Measurements from ENCODE around the gene SCUBE3. TPM values are rescaled to one million over a fixed set of nuclear protein-coding genes. Genes with fewer than 3 reads are reported as not detected.

SCUBE3 gene
- total and polyA plus RNA-seq, 2 of the 8 experiments (the other 6 are each of a cell fraction or from before 2014, with no cell fraction given): 0.80 to 1.0 TPM

- Histone ChIP-seq H4K8ac (ENCODE audit: extremely low read depth, insufficient read depth, low read length) (no peak overlapping the region), H3K4me3 (ENCODE audit: extremely low read depth in 1 of 4, insufficient read depth in 2 of 4, low read depth in 3 of 4, low read length in 4 of 4) (no peak overlapping the region), H3K27me3 (replicated peaks in 1 of 4; ENCODE audit: control insufficient read depth in 3 of 4, extremely low read depth in 1 of 4, insufficient read depth in 3 of 4, low read length in 3 of 4) (no peaks in the 10 kb centered on the region), H3K18ac (ENCODE audit: extremely low read depth, low read length) (no peak overlapping the region), H4K91ac (replicated peaks; ENCODE audit: insufficient read length, low read length) (no peak overlapping the region), H3K79me1 (ENCODE audit: low read depth, low read length) (no peaks in the 10 kb centered on the region), H2BK12ac (ENCODE audit: low read depth, low read length) (no peak overlapping the region), H3K9ac (replicated peaks in 1 of 4; ENCODE audit: extremely low read depth in 1 of 4, low read depth in 3 of 4, low read length in 3 of 4) (no peak overlapping the region), H3K4ac (replicated peaks; ENCODE audit: insufficient read length, low read depth, low read length) (no peak overlapping the region), H2BK15ac (ENCODE audit: low read length) (no peak overlapping the region), H3K4me2 (ENCODE audit: insufficient read depth in 1 of 2, low read depth in 2 of 2, low read length in 2 of 2) (no peak overlapping the region), H3K14ac (ENCODE audit: insufficient read length) (no peak overlapping the region), H3K9me3 (ENCODE audit: insufficient read depth in 2 of 2, low read depth in 1 of 2, low read length in 1 of 2) (no peaks in the 10 kb centered on the region), H3K36me3 (ENCODE audit: control insufficient read depth in 2 of 4, insufficient read depth in 4 of 4, low read length in 3 of 4) (no peaks in the 10 kb centered on the region), H4K5ac (ENCODE audit: insufficient read length, low read depth, low read length) (no peak overlapping the region), H3K23ac (ENCODE audit: insufficient read length) (no peak overlapping the region), H2BK120ac (replicated peaks; ENCODE audit: low read depth, low read length) (no peak overlapping the region), H2AFZ (ENCODE audit: low read length) (no peak overlapping the region), H2BK20ac (ENCODE audit: low read length) (no peak overlapping the region), H3K79me2 (ENCODE audit: control insufficient read depth in 1 of 2, insufficient read depth in 2 of 2, low read length in 2 of 2) (no peaks in the 10 kb centered on the region), H2AK5ac (ENCODE audit: low read depth, low read length) (no peak overlapping the region), H3K4me1 (replicated peaks in 1 of 4; ENCODE audit: control insufficient read depth in 3 of 4, insufficient read depth in 4 of 4, low read length in 3 of 4) (peaks cover 0 to 10% (median 2%) of the 10 kb centered on the region in 4 experiments; a peak in 3 of 7 replicates), H4K20me1 (replicated peaks in 1 of 2; ENCODE audit: control insufficient read depth in 1 of 2, insufficient read depth in 2 of 2, low read length in 2 of 2) (no peaks in the 10 kb centered on the region), H3K23me2 (ENCODE audit: low read depth, low read length) (no peaks in the 10 kb centered on the region), H3K27ac (ENCODE audit: low read depth, low read length) (no peak overlapping the region), H3K56ac (replicated peaks; ENCODE audit: insufficient read length, low read depth, low read length) (no peak overlapping the region), H2BK5ac (ENCODE audit: low read depth, low read length) (no peak overlapping the region)
- DNase-seq (ENCODE audit: low read depth in 1 of 2, low spot score in 2 of 2) (no peak), FAIRE-seq (no peak)
- 82% methylated on average over 6 of the region's 9 CpGs; no CpG with 5 or more reads in 1 of the 2 experiments for WGBS, 2 experiments (ENCODE audit: extremely low coverage in 1 of 2, insufficient coverage in 1 of 2, insufficient read length in 1 of 2, insufficient replicate concordance in 2 of 2, low coverage in 1 of 2, low lambda C conversion rate in 2 of 2, missing lambda C conversion rate in 1 of 2)
- POLR2A ChIA-PET (ENCODE audit: partially characterized antibody): no interaction called here
- TF ChIP-seq CBX5 (IDR thresholded peaks at IDR 0.05; ENCODE audit: low read depth, low read length) (no peak), SRF (IDR thresholded peaks at IDR 0.05; ENCODE audit: low read depth, low read length) (no peak), TAF1 (IDR thresholded peaks at IDR 0.05; ENCODE audit: low read depth, low read length) (no peak), SIRT6 (IDR thresholded peaks at IDR 0.05; ENCODE audit: low read length) (no peak), KDM5A (IDR thresholded peaks at IDR 0.05; ENCODE audit: low read length) (no peak), POU5F1 (IDR thresholded peaks at IDR 0.05; ENCODE audit: low read depth, low read length) (no peak)
- TF ChIP-seq, protein P1, sequence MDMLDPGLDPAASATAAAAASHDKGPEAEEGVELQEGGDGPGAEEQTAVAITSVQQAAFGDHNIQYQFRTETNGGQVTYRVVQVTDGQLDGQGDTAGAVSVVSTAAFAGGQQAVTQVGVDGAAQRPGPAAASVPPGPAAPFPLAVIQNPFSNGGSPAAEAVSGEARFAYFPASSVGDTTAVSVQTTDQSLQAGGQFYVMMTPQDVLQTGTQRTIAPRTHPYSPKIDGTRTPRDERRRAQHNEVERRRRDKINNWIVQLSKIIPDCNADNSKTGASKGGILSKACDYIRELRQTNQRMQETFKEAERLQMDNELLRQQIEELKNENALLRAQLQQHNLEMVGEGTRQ (IDR thresholded peaks at IDR 0.05; ENCODE audit: low read length): no peak
- CTCF ChIA-PET (ENCODE audit: partially characterized antibody): interaction anchor here (1.8 to 19.7 kb wide), 2 partner anchors 19 to 52 kb away, joined by 7 to 219 read pairs; partner anchors contain the start of gene SCUBE3
These were observed 21.4 kb upstream of the SCUBE3 start for GRCh38 chr6:35192301-35192860.

Data from H1 (cell line).